ENCODE results near the gene SELENOP.
A peak's percentile ranks its signal among the peaks of the same experiment; 100 is the strongest.

The SELENOP gene

DNA sequence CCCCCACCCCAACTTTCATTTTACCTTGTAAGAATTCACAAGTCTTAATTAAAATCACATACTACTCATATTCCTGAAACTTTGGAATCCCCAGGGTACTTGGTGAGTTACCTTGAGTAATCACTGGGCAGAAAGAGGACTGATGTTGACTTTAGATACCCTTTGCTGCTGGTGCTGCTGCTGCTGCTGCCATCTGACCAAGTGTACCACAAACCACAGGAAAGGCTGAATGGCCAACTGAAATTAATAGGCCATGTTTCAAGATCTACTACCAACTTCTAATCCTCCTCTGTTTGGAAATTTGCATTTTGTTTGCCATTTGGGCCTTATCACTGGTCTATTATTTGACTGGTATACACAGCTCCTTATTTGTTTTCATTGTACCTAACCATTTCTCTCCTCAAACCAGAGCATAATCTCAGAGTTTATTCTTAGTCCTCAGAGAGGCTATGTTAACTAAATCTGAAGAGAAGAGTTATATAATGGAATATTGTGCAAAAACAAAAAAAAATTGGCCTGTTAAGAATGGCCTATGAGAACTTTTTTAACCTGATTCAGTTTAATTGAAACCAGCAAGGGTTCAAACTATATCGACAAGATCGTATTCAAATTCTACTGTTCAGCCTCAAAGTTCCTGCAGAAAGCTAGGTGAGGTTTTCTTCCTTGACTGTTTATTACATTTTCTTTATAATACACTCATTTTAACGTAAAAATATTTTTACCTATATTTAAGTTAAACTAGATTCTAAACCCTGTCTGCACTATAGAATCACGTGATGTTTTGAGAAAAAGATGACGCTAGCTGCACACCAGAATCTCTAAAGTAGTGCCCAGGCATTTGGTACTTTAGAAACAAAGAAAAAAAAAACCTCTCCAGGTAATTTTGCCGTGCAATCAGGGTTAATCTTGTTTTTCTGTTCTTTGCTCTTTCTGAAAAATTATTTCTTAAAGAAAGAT is 13.1 kb downstream of the SELENOP start:
- DNase-seq = no peak

GRCh38 chr5:42791151-42791550 is 20.5 kb downstream of the SELENOP start:
- no peak for DNase-seq

DNA sequence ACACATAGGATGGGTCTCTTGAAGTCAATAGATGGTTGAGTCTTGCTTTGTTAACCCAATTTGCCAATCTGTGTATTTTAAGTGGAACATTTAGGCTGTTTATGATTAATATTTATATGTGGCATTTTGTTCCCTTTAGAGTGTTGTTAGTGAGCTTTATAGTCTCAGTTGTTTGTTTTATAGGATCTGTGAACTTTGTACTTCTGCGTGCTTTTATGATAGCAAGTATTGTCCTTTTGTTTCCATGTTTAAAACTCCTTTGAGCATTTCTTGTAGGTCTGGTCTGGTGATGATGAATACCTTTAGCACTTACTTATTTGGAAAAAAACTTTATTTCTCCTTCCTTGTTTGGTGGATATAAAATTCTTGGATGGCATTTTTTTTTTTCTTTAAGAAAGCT is 23.8 kb downstream of the SELENOP start:
- DNase-seq = no peak

GRCh38 chr5:42787073-42787472 is 24.6 kb downstream of the SELENOP start:
- DNase-seq = no peak

DNA sequence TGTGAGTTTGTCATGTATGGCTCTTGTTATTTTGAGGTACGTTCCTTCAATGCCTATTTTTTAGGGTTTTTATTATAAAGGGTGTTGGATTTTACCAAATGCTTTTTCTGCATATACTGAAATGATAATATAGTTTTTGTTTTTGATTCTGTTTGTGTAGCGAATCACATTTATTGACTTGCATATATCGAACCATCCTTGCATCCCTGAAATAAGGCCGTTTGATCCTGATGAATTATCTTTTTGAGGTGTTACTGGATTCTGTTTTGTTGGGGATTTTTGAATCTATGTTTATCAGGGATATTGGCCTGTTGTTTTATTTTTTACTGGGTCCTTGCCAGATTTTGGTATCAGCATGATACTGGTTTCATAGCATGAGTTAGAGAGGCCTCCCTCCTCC is 25.9 kb downstream of the SELENOP start:
- DNase-seq = no peak

DNA sequence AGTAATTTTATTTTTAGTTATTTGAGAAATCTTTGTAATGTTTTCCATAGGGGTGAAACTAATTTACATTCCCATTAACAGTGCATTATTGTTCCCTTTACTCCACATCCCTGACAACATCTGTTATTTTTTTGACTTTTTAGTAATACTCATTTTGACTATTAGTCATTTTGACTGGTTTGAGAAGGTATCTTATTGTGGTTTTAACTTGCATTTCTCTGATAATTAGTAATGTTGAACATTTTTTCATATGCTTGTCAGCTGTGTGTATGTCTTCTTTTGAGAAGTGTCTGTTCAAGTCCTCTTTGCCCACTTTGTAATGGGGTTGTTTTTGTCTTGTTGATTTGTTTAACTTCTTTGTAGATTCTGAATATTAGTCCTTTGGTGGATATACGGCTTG is 27.6 kb downstream of the SELENOP start:
- no peak for DNase-seq

DNA sequence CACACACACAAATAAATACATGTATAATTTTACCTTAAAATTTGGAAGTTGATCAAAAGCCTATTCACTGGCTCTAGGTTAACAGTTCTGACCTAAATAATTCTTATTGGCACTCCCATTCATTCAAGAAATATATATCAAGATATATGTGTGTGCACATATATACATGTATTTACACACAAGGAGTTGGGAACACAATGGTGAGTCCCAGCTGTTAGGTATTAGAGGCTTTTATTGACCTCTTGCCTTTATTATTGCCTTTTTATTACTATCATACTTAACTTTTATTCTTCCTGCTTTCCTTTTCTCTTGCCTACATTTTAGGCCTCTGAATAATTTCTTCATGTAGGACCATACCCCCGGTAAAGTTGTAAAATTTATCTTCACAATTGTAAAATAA is 30.1 kb downstream of the SELENOP start:
- DNase-seq = no peak

- no peak for DNase-seq
These were observed 32.6 kb downstream of the SELENOP start for GRCh38 chr5:42779083-42779482.

DNA sequence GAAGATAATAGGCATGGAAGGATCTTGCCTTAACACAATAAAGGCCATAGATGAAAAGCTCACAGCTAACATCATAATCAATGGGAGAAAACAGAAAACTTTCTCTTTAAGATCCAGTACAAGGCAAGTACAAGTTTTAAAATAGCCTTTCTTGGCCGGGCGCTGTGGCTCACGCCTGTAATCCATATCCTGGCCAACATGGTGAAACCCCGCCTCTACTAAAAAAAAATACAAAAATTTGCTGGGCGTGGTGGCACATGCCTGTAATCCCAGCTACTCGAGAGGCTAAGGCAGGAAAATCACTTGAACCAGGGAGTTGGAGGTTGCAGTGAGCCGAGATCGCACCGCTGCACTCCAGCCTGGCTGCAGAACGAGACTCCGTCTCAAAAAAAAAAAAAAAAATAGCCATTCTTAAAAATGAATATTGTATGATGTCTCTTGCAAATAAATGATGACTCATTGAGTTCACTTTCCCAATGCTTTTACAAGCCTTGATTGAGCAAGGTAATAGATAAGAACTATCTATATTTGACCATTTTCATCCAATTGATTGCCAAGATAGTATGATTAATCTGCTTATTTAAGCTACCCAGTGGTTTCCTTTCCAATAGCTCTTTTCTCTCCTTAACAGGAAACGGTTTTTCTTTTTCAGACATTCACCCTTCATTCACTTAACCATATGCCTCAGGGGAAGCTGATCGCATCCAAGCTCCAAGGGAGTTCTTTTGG is 39.3 kb downstream of the SELENOP start:
- DNase-seq = no peak

GRCh38 chr5:42770003-42770402 is 41.7 kb downstream of the SELENOP start:
- no peak for DNase-seq

GRCh38 chr5:42768106-42768504 is 43.6 kb downstream of the SELENOP start:
- no peak for DNase-seq

GRCh38 chr5:42767491-42768105 is 44.1 kb downstream of the SELENOP start:
- no peak for DNase-seq

GRCh38 chr5:42761791-42762190 is 49.9 kb downstream of the SELENOP start:
- DNase-seq = no peak

- no peak for DNase-seq
These were observed 51.3 kb downstream of the SELENOP start for GRCh38 chr5:42760426-42760825.

DNA sequence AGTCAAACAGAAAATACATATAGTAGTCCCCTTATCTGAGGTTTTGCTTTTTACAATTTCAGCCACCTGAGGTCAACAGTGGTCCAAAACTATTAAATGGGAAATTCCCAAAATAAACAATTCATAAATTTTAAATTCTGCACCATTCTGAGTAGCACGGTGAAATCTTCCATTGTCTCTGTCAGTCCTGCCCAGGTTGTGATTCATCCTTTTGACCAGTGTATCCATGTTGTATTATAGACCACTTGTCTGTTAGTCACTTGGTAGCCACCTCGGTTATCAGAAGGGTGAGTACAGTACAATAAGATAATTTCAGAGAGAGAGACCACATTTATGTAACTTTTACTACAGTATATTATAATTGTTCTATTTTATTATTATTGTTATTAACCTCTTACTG is 52.2 kb downstream of the SELENOP start:
- no peak for DNase-seq

DNA sequence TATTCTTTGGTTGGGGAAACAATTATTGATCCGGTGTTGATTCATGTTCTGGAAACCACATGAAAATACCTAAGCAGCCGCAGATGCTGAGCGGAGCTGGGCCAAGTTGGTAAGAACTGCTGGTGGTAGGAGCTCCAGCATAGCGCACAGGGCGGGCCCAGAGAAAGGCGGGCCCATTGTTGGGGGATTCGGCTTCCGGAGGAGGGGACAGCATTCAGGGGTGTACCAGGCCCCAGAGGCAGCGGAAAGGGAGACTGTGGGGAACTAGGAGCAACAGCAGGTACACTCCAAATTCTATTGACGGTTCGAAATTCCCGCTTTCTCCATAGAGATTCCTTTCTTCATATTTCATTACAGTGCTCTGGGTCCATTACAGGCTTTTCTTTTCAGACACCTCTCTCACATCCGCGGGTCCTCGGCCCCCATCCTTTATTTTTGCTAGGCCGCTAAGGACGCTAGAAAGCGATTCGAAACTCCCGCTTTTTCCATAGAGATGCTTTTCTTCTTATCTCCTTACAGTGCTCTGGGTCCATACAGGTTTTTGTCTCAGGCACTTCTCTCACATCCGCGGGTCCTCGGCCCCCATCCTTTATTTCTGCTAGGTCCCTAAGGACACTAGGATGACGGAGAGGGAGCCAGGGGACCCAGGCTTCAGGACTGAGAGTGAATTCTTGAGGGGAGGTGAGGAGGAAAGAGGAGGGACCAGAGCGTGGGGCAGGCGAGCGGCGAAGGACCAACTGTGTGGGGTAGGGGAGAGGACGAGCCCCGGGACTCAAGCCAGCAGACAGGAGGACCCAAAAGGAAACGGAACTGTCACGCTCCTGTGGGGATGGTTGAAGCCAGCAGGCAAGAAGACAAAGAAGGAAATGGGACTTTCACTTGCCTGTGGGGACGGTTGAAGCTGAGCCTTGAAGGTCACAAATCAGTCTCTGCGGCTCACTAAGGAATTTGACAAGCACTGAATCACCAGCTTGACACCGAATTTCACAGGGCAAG is 54.8 kb downstream of the SELENOP start, which contains the start of gene CCDC152:
TSS of gene CCDC152 (plus strand) at position 213 of the 996 bp plus-strand sequence. CDS start 2,304 bp downstream, outside the sequence.
- peak; percentile 32 for DNase-seq

GRCh38 chr5:42753099-42753498 is 58.6 kb downstream of the SELENOP start:
- no peak for DNase-seq

- DNase-seq = no peak
These were observed 60.6 kb downstream of the SELENOP start for GRCh38 chr5:42751044-42751443.

DNA sequence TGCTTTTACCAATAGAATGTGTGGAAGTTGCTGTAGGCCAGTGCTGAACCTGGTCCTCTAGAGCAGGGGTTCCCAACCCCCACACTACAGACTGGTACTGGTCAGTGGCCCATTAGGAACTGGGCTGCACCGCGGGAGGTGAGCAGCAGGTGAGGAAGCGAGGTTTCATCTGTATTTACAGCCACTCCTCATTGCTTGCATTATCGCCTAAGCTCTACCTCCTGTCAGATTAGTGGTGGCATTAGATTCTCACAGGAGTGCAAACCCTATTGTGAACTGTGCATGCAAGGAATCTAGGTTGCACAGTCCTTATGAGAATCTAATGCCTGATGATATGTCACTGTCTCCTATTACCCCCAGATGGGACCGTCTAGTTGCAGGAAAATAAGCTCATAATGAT is 61.2 kb downstream of the SELENOP start:
- DNase-seq = no peak

Data from activated CD4-positive, alpha-beta T cell treated with anti-CD3 and anti-CD28 coated beads for 1 hour (primary cell).